ENCODE results near the gene PODXL.

DNA sequence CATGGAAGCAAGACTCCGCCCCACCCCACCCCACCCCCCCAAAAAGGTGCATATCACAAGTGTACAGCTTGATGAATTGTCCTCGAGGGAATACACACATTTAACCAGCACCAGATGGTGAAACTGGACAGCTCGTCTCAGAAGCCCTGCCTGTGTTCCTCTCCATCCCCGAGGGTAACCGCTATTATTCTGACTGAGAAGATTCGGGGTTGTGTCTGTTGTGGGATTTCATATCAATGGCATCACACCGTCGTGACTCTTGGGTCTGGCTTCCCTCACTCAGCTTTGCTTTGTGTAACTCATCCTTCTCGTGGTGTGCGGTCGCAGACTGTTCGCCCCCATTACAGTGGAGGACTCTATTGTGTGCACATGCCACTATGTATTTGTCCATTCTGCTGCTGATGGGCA is 18.9 kb downstream of the PODXL start:
- TF ChIP-seq, protein P1, sequence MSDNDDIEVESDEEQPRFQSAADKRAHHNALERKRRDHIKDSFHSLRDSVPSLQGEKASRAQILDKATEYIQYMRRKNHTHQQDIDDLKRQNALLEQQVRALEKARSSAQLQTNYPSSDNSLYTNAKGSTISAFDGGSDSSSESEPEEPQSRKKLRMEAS (IDR thresholded peaks at IDR 0.05), result no peak
- no peak for TF ChIP-seq CTCF (IDR thresholded peaks at IDR 0.05)
- TF ChIP-seq CEBPB (IDR thresholded peaks at IDR 0.05), result no peak
- TF ChIP-seq RARB (CRISPR knock-in tag; IDR thresholded peaks at IDR 0.05), result no peak
- no peak for TF ChIP-seq SMC3 (IDR thresholded peaks at IDR 0.05)
- TF ChIP-seq, protein P2, sequence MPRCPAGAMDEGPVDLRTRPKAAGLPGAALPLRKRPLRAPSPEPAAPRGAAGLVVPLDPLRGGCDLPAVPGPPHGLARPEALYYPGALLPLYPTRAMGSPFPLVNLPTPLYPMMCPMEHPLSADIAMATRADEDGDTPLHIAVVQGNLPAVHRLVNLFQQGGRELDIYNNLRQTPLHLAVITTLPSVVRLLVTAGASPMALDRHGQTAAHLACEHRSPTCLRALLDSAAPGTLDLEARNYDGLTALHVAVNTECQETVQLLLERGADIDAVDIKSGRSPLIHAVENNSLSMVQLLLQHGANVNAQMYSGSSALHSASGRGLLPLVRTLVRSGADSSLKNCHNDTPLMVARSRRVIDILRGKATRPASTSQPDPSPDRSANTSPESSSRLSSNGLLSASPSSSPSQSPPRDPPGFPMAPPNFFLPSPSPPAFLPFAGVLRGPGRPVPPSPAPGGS (IDR thresholded peaks at IDR 0.05), result no peak
- TF ChIP-seq RAD21 (conservative IDR thresholded peaks at IDR 0.05 in 1 of 2, IDR thresholded peaks at IDR 0.05 in 1 of 2), result no peak
- no peak for TF ChIP-seq ZC3H11A (IDR thresholded peaks at IDR 0.05)
- no peak for TF ChIP-seq ZSCAN20 (CRISPR knock-in tag; IDR thresholded peaks at IDR 0.05)
- TF ChIP-seq CHD4 (IDR thresholded peaks at IDR 0.05; ENCODE audit: borderline replicate concordance), result no peak
- no peak for TF ChIP-seq ESRRA (IDR thresholded peaks at IDR 0.05; ENCODE audit: borderline replicate concordance, low read length)
- TF ChIP-seq POLR2A (IDR thresholded peaks at IDR 0.05; ENCODE audit: low read length), result no peak

Measured in A549 (cell line).